Smooth muscle cell of the umbilical artery (primary cell): ENCODE data around the gene NET1. TPM values are rescaled to one million over a fixed set of nuclear protein-coding genes. Genes with fewer than 3 reads are reported as not detected.

Experiments used
- total RNA-seq: library from RNA; depleted of rRNA; stranded (reverse); fragments of >200 nt; gene quantifications from 2 replicates; pipeline ENCODE4 v1.2.3, GENCODE V29; 2014

The NET1 gene
- 28.8 and 127 TPM in 2 replicates for total RNA-seq

DNA sequence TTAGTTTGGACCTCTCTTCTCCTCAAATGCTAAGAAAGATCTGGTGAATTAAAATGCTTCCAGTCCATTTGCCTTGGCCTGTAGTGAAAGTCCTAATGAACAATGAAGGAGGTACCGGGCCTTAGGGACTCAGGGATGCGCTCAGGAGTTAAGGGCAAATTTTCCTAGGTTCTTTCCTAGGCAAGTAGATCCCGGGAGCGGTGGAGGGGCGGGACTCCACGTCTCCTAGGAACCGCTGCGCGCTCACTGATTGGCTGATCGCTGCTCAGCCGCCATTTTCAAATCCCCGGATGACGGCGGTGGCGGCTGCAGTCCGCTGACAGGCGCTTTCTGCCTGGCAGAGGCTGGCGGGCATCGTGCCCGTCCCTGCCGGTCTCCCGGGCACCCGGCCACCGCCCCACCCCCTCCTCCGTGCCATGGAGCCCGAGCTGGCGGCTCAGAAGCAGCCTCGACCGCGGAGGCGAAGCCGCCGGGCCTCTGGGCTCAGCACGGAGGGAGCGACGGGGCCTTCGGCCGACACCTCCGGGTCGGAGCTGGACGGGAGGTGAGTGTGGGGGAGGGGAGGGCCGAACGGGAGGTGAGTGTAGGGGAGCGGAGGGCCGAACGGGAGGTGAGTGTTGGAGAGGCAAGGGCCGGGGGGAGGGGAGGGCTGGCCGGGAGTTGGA lies at the start of gene NET1:
Gene NET1 (plus strand): TSS at position 281 of the 665 bp plus-strand sequence. CDS start 136 bp downstream, at position 417.

DNA sequence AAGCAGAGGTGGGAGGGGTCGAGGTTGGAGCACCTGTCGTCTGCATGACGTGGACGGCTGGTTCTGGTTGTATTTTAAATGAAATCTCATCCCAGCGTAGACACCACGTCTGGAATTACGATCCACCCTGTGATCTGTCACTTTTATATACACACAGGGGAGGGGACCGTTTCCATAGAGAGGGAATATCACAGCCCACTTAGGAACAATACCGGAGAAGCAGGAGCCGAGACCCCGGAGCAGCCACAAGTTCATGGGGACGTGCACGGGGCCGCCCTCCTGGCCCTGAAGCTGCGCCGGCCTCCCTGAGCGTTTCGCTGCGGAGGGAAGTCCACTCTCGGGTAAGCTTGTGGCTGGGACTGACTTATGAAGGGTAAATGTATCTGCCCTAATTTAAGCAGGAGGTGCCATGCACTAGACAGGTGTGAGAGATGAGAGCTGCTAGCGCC lies 47.4 kb upstream of the NET1 start, which contains the start of gene UCN3:
Gene UCN3 (plus strand): TSS at position 77 of the 449 bp plus-strand sequence. CDS start 8,755 bp downstream, outside the sequence.

DNA sequence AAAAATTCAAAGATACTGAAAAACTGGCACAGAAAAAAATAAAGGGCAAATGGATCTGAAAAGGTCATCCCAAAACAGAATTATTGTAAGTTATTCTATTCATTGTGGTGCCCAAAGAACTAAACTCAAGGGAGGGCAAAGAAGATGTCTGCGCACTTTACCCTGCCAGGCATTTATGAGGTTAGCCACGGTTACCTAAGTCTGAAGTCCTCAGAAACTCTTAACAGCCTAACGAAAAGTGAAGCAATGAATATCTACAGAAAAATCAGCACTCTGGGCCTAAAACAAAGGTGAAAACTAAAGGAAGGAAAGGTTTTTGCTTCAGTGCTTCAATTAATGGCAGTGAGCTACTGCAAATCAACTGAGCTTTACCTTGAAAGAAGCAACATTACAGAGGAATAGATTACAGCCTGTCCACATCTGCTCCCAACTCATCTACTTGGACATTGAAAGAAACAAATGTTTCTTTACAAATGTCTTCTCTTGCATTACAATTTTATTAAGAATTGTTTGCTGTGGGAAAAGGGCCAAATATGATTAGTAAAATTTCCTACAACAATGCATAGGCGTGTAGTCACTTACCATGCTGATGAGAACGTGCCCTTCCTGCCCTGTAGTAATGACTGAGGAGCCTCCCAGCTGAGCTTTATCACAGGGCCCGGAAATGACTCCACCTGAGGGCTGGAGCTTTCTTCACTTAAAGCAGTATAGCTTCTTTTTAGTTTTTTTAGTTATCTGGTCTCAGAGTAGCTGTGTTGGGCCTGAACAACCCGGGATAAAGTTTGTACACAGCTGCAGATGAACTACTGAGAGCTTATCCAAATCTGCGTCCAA lies 7.9 kb upstream of the NET1 start, which contains the start of gene TUBAL3:
Gene TUBAL3 (minus strand): TSS at position 621 of the 834 bp plus-strand sequence. CDS start 36 bp downstream, at position 585.

GRCh38 chr10:5499493-5500140 lies 87.3 kb downstream of the NET1 start, which contains the start of gene CALML5:
Gene CALML5 (minus strand): TSS chr10:5499570. CDS start chr10:5499438, 132 bp downstream.

Other genes starting within 250 kb of the NET1 start
- gene AKR1C8, start 227.4 kb upstream of the NET1 start, total RNA-seq = not detected in 2 replicates
- gene AKR1C4, start 215.7 kb upstream of the NET1 start, total RNA-seq = not detected in 2 replicates
- gene UCN3, start 47.6 kb upstream of the NET1 start, total RNA-seq = not detected in 2 replicates
- not detected in 2 replicates for gene TUBAL3, start 7.7 kb upstream of the NET1 start, total RNA-seq
- gene CALML5, start 87.0 kb downstream of the NET1 start, total RNA-seq = not detected in 2 replicates
- not detected in 2 replicates for gene CALML3, start 112.4 kb downstream of the NET1 start, total RNA-seq